HG03060 (cell line): Measurements from ENCODE around the gene LARP1.
"Not testable (repeated sequence)": the region's sequence is repeated elsewhere in the genome, so short reads cannot be mapped to it uniquely, and the experiment has no call there.

Source experiments
- ATAC-seq: cut with Tn5 transposase; IDR thresholded peaks from one replicate; pipeline ENCODE4 v1.9.1; 2021; ENCODE audit warnings: low read depth, moderate number of reproducible peaks; ENCODE audit not compliant: unreplicated experiment

Gene LARP1

GRCh38 chr5:154734370-154735248 is 20.6 kb upstream of the LARP1 start:
- no peak for ATAC-seq

GRCh38 chr5:154735362-154735761 is 19.8 kb upstream of the LARP1 start:
- not testable (repeated sequence) for ATAC-seq

GRCh38 chr5:154736372-154736771 is 18.8 kb upstream of the LARP1 start:
- not testable (repeated sequence) for ATAC-seq

- no peak for ATAC-seq
These were observed 17.4 kb upstream of the LARP1 start for GRCh38 chr5:154737667-154738320.

GRCh38 chr5:154740483-154740882 is 14.7 kb upstream of the LARP1 start:
- no peak for ATAC-seq

- no peak for ATAC-seq
These were observed 14.2 kb upstream of the LARP1 start for GRCh38 chr5:154740957-154741356.

GRCh38 chr5:154741415-154741814 is 13.8 kb upstream of the LARP1 start:
- ATAC-seq: no peak

GRCh38 chr5:154743812-154744211 is 11.4 kb upstream of the LARP1 start:
- ATAC-seq: no peak

GRCh38 chr5:154745349-154745748 is 9.8 kb upstream of the LARP1 start:
- no peak for ATAC-seq

GRCh38 chr5:154749491-154749890 is 5.7 kb upstream of the LARP1 start:
- ATAC-seq: no peak

- not testable (repeated sequence) for ATAC-seq
These were observed 4.5 kb upstream of the LARP1 start for GRCh38 chr5:154750641-154751040.

GRCh38 chr5:154751854-154752253 is 3.3 kb upstream of the LARP1 start:
- ATAC-seq: no peak

- ATAC-seq: no peak
These were observed 1.4 kb upstream of the LARP1 start for GRCh38 chr5:154753792-154754191.

- peak; percentile 76 for ATAC-seq
These were observed 467 bp upstream of the LARP1 start for GRCh38 chr5:154754460-154755360.

GRCh38 chr5:154756009-154756867 is 1.1 kb downstream of the LARP1 start:
- ATAC-seq: no peak

- ATAC-seq: no peak
These were observed 2.0 kb downstream of the LARP1 start for GRCh38 chr5:154756868-154757813.

- no peak for ATAC-seq
These were observed 2.7 kb downstream of the LARP1 start for GRCh38 chr5:154757814-154758406.

- no peak for ATAC-seq
These were observed 3.3 kb downstream of the LARP1 start for GRCh38 chr5:154758493-154758892.
